HG03460 (cell line): ENCODE measurements around the gene ZNF573.

ENCODE experiments used
- ATAC-seq: cut with Tn5 transposase; IDR thresholded peaks from one replicate; pipeline ENCODE4 v1.9.1; 2021; ENCODE audit not compliant: unreplicated experiment

Gene ZNF573

GRCh38 chr19:37695144-37695899, 84.1 kb downstream of the ZNF573 start:
- no peak for ATAC-seq

DNA sequence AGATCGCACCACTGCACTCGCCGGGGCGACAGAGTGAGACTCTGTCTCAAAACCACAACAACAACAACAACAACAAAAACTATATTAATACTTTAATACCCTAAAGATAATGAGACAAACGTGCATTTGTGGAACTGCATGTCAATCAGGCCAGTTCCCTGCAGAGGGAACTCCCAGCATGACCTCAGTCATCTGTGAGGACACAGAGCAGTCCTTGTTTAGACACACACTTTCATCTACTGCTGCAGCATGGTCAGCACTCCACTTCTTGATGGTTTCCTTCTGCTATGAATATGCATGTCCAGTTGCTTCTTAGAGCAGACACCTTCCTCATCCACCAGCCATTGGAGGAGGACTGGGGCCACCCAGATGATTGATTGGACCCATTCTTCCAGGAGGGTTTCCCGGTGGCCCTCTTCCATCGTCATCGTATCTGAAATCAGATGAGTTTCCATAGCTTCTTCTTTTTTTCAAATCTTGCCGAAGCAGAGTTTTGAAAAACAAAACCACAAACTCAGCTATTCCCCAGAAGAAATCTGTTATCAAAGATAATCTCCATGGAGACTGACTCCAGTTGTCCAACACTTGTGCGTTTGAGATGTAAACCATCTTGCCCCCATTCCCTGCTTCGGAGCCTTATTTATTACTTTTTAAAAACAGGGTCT, 86.3 kb downstream of the ZNF573 start:
- no peak for ATAC-seq

- no peak for ATAC-seq
These were observed 87.4 kb downstream of the ZNF573 start for GRCh38 chr19:37691881-37692504.
